NK-92 (cell line): Measurements from ENCODE around the gene PRKN.

Source experiments
- DNase-seq: peaks from one replicate; lab custom pipeline; 2025; ENCODE audit not compliant: unreplicated experiment; lab: John Stamatoyannopoulos, UW

The PRKN gene

DNA sequence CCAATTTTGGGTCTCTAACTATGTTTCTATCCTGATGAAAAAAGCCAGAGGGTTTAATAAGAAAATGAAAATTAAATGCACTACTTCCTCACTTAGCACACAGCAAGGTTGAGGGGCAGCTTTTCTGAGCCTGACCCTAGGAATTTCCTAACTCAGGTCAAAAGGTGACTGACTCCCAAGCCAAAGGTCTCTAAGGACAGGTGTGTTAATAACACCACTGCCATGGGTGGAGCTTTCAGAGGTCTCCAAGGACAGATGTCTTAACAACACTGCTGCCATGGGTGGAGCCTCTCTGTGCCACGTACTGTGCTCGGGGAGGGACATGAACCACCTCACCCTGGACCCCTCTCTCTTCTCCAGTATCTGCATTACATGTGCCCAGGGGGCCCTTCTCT is 339.2 kb downstream of the PRKN start:
- no peak for DNase-seq

DNA sequence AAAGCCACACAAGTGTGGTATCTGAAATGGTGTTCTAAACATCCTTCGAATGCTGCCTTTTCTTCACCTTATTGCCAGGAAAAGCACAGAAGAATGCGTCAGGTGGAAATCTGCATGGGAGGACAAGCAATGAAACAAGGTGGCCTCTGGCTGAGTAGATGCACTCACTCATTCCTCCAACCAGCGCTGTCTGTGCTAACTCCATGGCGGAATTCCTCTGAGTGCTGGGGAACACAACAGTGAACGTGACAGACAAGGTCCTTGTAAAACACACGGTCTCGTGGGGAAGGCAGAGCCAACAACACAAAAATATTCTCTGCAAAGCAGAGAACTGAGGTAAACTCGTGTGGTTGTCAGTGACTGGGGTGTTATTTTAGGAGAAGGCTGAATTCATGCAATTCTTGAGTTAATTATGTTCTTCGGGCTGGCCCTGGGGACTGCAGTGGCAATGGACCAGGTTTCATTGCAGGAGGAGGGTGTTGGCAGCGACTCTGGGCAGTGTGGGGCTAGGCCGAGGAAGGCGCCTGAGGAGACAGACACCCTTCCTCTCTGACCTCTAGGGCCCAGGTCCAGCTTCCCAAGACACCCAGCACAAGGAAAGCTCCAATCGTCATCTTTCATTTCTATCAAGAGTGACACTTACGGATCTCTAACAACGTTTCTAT is 339.7 kb downstream of the PRKN start:
- DNase-seq = no peak

DNA sequence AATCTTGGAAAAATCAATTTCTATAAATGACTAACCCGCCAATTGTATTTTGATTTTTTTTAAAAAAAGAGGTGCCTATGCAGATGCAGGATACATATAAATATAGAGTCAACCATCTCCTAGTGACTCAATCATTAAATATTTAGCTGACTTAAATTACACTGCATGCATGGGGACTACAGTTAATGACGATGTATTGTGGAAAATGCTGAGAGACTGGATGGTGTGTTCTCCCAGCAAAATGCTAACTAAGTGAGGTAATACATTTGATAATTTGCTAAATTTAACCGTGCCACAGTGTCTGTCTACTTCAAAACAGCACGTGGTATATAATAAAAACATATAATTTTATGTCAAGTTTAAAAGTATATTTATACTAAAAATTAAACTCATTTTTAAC is 341.6 kb downstream of the PRKN start:
- no peak for DNase-seq

DNA sequence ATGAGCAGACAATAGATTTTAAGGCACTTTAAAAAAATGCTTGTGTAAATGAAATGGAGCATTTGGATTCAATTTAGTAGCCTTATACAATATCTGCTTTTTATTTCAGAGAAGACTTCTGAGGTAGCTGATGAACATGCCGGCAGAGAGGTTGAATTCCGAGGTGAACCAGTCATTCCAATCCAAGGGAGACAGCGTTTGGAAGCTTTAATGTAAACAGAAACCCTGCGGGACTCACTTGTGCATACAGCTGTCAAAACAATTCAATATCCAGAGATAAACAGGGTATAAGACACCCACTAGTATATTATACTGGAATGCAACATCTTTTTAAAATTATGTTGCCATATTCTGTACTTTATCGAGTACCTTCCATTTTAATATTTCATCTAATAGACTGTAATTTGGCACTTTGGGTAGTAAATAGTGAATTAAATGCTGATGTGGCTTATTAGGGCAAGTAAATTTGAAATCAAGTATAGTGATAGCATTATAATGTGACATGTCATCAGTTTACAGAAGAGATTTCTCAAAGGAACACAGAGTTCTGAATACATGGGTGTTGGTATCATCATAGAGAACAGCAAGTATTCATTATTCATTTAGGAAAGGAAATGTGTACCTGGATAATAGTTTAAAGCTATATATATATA is 347.7 kb downstream of the PRKN start:
- no peak for DNase-seq

DNA sequence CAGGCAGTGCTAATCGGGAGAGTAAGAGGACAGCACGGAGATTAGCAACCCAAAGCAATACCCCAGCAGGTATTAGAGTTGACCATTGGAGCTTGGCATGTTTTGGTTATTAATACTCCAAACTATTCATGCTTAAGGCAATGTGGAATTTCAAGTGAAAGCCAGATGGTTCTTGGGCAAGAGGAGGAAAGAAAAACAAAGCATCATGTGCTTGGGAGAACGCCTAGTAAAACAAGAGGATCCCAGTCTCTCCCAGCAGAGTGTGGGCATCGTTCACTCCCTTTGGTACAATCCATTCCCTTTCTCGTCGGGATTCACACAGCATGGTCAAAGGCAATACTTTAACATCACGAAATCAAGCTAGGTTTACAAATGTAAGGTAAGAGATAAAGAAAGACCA is 349.8 kb downstream of the PRKN start:
- no peak for DNase-seq

DNA sequence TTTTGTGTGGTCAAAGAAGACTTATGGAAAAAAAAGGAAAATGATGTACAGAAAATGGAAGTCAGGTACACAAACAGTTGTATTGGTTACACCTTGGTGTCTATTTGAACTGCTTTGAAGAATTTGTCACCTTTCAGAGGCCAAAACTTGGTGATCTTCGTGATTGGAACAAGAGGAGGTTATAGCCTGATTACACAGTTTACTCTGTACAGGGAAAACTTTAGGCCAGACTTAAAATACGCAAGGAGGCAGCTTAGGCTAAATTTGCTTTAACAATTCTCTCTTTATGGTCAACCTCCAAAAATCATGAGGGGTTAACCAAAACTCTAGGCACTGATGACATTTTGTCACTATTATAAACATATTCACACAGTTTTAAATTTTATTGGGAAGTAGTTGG is 353.7 kb downstream of the PRKN start:
- no peak for DNase-seq

DNA sequence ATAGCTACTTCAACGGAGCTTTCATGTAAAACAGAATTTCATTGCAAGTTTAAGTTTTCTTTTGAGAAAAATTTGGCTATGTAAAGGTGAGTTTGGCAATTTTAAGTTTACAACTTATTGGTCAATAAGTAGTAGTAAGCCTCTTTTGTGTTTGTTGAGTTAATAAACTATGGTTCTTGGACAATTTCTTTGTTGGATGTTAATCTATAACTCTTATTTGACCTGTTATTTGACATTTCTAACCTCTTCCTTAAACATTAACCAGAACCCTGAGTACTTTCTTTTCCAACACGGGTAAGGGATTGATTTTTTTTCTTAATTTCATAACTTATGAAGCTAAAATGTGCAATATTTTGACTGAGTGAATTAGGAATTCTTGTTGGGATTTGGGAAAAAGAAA is 354.4 kb downstream of the PRKN start:
- no peak for DNase-seq

DNA sequence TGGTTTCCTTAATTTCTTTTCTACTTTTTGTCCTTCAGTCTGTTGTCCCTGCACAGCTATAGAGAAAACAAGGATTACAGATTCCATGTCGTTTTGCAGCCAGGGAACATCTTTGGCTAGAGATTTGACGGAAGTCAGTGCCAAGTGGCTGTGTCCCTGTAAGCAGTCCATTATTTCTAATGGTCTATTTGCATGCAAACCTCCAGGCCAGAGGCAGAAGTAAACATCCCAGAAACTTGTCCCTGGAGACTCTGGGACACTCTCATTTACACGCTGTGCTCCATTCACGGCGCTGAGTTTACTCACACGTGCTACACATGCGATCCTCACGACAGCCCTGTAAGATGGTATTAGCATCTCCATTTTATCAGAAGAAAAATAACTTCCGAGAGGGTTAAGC is 355.5 kb downstream of the PRKN start:
- no peak for DNase-seq

DNA sequence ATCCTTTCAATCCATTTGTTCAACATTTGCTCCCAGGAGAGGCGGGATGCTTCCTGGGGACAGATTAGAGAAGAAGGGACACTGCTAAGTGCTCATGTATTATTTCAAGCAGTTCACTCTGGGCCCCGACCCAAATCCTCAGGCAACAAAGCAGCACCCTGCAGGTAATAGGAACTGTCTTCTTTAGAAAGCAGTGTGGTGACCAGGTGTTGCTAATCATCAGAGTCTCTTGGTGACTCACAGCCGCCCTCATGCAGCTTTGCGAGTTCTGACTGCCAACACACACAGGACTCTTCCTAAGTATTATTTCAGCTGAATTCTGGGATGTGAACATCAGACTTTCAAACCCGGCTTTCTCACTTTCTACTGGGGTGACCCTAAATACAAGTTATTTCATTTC is 356.4 kb downstream of the PRKN start:
- DNase-seq = no peak

DNA sequence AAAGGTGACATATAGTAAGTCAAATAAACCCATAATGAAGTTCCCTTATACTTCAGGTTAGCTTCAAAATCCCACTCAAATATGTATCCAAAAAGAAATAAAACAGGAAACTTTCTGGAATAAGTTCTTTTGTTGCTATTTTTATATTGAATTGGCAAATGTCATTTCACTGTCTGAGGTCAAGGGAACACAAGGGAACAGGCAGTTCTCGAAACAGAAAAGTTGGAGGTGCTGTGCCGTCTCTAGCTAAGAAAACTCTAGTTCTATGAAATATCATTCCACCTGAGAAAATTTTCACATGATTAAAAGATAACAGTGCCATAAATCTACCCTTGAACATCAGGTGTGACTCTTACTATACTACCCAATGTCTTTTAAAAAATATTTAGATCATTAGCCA is 358.5 kb downstream of the PRKN start:
- DNase-seq = no peak

DNA sequence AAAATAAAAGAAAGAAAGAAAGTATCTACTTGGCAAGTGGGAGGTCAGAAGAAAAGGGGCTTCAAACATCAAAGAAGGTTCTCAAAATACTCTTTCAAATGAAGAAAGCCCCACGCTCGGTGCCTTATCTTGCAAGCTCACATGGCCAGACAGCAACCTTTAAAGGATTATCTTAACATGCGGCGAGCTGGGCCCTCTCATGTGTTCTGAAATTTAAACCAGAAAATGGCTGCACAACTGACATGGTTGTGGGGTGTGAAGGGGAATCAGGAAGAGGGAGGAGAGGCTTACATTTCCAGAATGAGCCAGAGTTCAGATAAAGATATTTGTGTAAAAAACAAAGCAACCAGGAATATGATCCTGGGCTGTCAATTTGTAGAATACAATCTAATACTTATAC is 363.1 kb downstream of the PRKN start:
- no peak for DNase-seq

DNA sequence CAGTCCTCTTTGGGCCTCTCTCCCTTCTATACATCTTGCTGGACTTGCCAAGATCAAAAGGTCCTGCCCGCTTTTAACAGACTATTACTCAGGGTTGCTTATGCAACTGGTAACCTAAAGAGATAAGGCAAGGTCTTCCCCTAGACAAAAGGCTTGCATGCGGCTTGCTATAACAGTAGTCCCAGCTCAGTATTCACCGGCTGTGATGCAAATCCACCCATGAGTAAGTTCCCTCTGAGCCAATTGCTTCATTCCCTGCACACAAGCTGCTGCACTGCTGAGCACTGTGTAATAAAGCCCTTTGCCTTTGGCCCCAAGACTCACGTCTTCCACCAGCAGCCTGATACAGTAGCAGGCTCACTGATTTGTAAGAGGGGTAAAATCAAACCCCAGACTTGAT is 363.8 kb downstream of the PRKN start:
- no peak for DNase-seq

DNA sequence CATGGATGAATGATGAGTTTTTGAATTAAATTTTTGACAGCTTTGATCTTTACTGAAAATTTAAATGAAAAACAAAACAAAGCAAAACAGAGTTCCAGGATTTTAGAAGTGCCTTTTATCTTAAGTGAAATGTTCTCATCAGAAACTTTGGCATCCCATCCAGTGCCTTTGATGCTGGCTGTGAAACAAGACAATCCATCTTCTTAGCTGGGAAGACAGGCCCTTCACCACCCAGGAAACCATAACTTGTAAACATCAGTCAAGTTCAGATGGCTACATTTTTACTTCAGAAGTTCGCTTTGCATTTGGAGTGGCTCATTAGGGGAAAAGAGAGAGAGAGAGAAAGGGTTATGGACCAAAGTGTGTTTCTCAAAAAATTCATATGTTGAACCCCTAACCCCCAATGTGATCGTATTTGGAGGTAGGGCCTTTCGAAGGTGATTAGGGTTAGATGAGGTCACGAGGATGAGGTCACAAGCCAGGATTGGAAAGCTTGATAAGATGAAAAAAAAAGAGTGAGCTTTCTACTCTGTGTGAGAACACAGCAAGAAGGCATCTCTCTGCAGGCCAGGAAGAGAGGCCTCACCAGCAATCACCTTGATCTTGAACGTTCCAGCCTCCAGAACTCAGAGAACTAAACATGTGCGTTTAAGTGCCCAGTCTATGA is 366.5 kb downstream of the PRKN start:
- no peak for DNase-seq

DNA sequence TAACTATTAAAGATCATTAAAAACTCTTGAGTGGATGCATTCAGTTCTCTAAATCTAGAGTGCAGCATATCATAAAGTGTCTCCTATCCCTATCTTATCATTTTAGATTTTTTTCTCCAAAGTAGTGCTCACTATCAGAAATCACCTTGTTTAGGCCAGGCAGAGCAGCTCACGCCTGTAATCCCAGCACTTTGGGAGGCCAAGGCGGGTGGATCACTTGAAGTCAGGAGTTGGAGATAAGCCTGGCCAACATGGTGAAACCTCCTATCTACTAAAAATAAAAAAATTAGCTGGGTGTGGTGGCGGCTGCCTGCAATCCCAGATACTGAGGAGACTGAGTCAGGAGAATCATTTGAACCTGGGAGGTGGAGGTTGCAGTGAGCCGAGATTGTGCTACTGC is 368.9 kb downstream of the PRKN start:
- DNase-seq = no peak

DNA sequence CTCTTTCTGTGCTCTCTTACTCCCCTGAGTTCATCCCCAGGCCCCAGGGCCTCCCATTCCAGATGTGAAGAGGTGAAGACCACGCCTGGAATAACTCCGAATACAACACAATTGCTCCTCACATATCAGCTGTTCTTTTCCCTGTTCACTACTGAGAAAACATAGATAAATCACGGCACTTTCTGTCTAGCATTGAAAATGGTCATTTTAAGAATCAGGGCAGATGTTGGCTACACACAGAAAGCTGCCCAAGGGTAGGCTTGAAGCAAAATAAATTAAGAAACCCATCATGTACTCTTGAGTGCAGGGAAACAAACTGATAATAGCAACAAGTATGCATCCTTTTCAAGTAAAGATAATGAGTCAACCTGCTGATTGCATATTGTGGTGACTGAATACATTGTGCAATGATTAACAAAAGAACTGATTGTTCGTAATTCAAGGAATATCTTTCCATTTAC is 382.5 kb downstream of the PRKN start:
- no peak for DNase-seq

DNA sequence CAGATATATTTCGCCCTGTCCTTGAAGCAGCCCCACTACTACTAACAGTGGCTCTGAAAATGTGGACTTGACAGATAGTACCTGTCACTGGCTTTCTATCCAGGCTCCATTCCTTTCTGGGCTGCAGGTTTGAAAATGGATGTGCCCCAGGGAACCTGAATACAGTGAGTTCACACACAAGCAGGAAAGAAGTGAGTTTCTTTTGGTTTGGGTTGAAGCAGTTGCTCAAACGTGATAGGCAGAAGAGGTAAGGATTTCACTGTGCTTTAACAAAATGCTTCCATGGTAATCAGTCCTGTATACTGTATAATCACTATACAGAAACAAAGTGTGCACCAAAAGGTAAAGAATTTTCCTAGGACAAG is 382.9 kb downstream of the PRKN start:
- DNase-seq = no peak

DNA sequence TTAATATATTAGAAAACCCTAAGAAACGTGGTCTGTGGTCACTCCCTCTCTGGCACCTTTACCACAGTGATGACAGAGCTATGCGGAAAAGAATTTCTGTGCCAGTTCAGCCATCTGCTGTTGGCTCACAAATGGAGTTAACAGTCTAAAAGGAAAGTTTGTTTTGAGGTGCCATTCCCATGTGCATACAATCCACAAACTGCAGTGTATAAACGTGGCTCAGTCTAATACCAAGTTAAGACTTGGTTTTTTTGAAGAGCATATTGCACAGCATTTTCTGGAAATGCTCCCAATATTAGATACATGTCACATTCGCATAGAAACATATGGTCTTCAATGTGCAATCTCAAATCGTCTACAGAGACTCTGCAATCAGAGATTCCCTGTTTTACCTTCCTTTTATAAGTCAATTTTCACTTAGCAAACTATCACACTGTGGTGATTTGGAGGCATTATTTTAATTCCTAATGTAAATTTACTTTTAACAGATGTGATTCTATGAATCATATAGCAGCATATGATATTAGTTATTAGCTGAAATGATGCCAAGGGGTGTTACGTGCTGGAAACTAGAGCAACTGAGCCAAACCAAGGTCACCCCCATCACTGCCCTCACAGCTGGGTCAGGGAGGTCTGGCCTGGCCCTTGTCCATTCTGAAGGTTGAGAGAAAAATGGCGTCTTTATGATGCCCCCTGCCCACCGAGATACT is 383.5 kb downstream of the PRKN start:
- no peak for DNase-seq

DNA sequence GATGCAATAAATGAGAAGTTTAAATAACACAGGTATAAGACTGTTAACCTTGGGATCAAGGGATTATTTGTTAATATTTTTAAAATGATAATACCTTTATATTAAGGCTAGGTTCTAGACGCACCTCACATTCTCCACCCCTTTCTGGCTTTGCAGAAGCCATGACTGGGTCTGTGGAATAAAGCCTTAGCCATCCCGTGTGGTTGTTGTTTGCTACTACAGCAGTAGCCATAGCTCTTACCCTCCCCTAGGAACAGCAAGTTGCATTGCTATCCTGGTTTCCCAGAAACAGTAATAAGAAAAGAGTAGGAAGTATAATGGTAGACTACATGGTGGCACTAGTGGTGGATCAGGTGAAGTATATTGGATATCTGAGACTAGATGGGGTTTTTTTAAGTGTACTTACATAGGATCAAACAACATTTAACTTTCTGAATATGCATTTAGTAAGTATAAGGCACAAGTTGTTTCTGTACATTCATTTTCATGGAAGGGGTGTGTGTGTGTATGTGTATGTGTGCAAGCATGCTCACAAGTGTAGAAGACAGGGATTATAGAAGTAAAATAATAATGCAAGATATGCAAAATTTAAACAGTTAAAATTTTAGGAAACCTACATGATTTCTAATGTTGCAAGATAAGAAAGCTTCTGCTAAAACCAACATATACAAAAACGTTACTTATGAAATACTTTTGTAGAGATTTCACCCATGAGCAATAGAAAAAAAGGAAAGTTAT is 384.2 kb downstream of the PRKN start:
- no peak for DNase-seq

DNA sequence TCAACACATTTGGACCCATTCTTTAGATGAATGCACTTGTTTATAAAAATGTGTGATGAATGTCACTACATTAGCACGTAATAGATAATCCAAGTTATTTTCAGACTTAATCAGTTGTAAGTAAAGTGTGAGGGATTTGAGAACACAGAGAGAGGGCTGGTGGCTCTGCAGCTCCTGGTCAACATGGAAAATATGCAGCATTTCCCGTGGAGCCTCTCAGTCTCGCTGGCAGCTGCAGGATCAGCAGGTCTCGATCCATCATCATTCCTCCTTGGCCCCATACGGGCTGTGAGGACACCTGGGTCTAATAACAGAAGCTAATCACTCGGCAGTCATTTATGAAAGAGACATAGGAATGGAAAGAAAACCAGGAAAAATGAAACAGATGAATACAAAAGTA is 390.2 kb downstream of the PRKN start:
- no peak for DNase-seq

DNA sequence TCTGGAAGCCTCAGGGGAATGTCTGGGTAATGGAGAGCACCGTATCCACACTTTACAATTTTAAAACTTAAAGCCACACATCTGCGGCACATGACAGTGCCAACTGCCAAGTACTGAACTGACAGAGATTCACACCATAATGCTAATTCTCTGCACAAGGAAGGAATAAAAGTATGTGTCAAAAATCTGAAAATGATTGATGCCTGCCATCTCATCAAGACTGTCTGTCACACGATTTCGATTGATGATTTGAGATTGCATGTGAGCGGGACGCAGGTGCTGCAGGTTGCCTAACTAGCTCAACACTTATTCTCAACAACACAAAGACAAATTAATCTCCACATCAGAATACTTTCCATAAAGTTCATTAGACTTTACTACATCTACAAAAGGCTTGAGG is 391.2 kb downstream of the PRKN start:
- no peak for DNase-seq

DNA sequence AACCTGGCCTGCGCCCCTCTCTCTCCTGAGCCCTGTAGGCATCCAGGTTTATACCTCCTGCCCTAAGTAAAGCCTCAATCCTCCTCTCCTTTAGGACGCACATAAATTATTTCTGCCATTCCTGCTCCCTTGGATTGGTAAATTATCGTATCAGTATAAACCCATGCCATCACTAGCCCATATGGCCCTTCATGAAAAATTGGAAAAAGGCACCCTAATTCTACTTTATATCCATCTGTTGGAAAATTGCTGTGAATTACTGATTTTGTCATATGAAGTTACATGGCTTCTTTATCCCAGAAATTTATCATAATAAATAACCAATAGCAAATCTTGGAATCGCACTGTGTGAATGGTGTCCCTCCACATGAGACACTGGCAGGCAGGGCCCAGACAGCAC is 395.2 kb downstream of the PRKN start:
- DNase-seq = no peak
